NCI-H1048 (cell line): ENCODE results near the gene PEDS1.
"Not testable (repeated sequence)": the region's sequence is repeated elsewhere in the genome, so short reads cannot be mapped to it uniquely, and the experiment has no call there.

Source experiments
- DNase-seq: peaks from one replicate; lab custom pipeline; 2025; lab: John Stamatoyannopoulos, UW

The PEDS1 gene

GRCh38 chr20:50135157-50135556, 18.4 kb downstream of the PEDS1 start:
- not testable (repeated sequence) for DNase-seq

DNA sequence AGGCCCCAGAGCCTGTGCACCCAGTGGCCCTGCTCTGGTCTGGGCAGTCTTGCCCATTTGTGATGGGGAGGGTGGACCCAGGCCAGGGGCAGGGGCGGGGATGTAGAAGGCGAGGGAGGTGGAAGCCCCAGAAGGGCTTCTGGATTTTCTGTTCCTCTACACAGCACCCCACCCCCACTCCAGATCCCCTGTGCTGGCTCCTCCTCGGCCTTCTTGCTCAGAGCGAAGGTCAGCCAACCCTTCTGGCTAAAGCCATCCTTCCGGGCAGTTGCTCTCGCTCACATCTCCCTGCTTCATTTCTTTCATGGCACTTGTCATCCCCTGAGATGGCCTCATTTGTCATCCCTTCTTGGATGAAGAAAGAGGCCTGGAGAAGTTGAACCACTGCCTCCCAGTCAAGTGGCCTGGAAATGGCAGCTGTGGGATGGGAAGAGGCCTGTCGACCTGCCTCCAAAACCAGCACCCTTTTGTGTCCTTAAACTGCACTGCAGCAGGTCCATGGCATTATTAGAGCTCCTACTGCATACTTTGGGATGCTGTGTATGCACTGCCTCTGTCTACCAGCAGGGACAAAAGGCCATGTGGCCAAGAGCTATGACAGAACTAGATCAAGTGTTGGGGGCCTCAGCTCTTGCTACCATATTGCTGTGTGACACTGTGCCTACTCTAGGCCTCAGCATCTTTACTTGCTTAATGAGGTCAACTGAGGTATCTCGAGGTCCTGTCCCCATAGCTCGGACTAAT, 19.9 kb downstream of the PEDS1 start:
- DNase-seq: no peak

- no peak for DNase-seq
Observed at GRCh38 chr20:50133041-50133440, 20.5 kb downstream of the PEDS1 start.

GRCh38 chr20:50130995-50131394, 22.5 kb downstream of the PEDS1 start:
- no peak for DNase-seq

- no peak for DNase-seq
Observed at GRCh38 chr20:50130356-50130723, 23.2 kb downstream of the PEDS1 start.

- no peak for DNase-seq
Observed at GRCh38 chr20:50129662-50130355, 23.7 kb downstream of the PEDS1 start.

GRCh38 chr20:50128520-50128905, 25.0 kb downstream of the PEDS1 start:
- DNase-seq: no peak

DNA sequence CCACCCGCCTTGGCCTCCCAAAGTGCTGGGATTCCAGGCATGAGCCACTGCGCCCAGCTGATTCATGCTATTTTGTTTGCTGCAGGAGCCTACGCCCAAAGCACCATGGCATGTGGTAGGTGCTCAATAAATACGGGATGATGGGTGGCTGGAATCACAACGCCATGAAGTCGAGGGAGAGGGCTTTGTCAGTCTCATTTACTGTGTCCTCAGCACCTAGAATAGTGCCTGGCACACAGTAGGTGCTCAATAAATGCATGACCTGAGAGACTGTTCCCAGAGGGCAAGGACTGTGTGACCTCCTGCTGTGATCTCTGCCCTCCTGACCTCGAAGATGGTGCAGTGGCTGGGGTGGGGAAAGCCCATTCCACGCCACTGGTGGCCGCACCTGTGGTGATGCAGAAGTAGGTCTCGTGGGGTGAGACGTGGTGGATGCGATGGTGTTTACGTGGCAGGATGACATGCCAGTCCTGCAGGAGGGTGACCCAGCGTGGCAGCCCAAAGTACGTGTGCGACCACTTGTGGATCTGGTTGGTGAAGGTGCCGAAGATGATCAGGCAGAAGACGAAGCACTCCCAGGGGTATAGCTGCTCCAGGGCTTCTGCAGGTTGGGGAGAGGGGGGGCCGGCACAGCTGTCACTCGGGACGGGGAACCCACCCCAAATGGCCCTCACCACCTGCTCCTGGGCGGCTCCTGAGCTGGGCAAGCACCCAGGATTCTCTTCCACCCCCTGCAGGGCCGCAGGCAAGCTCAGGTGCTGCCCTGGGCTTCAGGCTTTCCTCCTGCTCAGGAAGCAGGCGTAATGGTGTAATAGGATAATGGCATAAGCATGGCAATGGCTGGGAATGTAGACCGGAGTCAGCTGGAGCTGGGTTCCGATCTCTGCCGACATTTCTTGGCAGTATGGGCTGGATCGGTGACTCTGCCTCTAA, 25.7 kb downstream of the PEDS1 start:
- no peak for DNase-seq

- DNase-seq: no peak
Observed at GRCh38 chr20:50126662-50127061, 26.9 kb downstream of the PEDS1 start.

GRCh38 chr20:50125279-50125678, 28.2 kb downstream of the PEDS1 start:
- no peak for DNase-seq

GRCh38 chr20:50124496-50124895, 29.0 kb downstream of the PEDS1 start:
- DNase-seq: no peak

GRCh38 chr20:50123418-50123817, 30.1 kb downstream of the PEDS1 start:
- DNase-seq: no peak

- DNase-seq: no peak
Observed at GRCh38 chr20:50122763-50123162, 30.8 kb downstream of the PEDS1 start.

DNA sequence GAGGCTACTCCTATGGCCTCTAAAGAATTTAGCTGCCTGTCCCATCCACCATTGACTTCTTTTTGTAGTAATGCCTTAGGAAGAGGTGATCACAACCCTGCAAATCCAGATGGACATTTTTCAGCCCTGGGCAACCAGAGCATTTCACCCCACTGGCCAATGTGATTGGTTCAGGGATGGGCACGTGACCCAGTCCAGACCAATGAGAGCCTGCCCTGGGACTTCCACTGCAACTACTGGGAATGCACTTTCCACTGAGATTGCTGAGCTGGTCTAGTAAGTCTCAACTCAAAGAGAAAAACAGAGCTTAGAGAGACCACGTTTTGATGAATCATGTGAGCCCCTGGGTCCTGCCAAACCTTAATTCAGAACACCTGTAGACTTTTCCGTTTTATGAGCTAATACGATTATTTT, 31.7 kb downstream of the PEDS1 start:
- DNase-seq: no peak

DNA sequence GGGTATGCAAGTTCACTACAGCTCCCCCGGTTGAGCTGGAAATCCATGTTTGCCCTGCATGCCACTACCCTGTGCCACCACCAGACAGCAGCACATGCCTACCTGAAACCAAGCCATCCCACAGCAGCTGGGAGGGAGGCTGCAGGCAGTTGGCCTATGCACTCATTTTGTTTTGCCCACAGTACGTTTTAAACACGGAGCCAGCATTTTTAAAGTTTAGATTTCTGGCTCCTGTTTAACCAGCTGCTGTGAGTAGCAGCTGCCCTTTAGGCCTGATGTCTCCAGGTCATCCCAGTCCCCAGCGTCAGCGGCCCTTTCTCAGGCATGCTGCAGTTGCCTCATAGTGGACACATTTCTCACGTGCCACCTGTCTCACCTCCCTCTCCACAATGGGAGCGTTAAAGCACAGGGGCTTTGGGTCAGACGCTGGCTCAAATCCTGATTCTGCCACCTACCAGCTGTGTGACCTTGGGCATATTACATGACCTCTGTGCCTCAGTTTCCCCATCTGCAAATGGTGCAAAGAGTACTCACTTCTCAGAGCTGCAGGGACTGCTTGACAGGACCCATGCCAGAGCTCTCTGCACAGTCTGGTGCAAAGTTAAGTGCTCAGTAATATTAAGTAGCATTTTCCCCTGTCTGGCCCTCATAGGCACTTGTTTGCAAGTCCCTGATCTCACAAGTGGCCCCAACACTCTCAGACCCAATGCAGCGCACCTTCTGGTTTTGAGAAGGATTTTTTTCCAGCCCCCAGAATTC, 32.4 kb downstream of the PEDS1 start:
- DNase-seq: no peak

DNA sequence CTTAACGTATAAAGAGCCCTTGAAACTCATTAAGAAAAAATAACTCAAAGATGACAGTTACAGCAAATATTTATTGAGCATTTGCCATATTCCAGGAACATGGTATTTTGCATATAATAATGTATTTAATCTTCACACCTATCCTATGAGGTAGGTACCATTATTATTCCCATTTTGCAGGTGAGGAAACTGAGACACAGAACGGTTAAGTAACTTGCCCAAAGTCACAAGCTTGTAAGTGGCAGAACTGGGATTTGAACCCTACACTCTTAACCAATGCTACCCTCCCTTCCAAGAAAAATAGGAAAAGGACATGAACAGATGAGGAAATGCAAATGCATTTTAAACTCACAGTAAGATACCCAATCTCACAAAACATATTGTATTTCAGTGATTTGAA, 35.3 kb downstream of the PEDS1 start:
- no peak for DNase-seq

DNA sequence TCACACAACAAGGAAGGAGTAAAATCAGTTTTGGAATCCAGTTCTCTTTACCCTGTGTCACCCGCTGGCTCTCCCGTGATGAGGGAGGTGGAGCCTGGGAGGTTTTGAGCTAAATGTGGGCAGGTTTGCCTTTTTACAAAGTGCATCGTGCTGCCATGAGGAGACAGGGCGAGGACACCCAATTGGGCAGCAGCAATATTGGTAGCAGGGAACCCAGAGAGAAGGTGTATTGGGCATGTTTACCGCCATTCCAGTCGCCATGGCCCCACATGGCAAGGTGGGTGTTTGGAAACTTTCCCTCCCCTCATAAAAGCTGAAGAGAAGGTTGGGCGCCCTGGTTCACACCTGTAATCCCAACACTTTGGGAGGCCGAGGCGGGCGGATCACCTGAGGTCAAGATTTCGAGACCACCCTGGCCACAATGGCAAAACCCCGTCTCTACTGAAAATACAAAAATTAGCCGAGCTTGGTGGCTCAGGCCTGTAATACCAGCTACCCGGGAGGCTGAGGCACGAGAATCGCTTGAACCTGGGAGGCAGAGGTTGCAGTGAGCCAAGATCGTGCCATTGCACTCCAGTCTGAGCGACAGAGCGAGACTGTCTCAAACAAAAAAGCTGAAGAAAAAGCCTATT, 37.0 kb downstream of the PEDS1 start:
- no peak for DNase-seq

DNA sequence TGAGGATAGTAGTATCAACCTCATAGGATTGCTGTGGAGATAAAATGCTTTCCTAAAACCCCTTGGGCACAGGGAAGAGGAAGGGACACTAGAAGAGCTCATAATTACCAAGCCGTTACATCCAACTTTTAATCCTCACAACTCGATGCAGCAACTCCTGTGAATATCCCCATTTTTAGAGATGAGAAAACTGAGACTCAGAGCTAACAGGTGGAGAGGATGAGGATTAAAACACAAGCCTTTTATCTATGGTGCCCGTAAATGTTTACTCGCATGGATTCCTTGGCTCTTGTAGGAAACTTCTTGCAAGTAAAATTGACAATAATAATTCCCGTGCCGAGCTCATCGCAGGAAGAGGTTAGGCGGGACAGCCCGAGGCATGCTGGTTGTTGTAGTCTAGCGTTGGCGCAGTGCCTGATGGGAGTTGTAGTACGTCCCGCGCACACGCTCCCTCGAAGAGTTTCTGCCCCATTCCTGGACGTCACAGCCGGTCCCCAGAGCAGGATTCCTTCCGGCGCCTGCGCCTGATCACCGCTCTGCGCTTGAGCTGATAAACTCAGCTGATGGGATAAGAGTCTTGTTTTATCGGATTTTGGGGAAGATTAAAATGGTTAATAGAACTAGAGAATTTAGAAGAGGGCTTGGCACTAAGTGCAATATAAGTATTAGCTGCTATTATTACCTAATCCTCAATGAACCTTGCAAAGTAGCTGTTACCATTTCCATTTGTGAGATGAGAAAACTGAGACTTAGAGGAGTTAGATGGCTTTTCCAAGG, 37.7 kb downstream of the PEDS1 start:
- DNase-seq: peak; percentile 94

- no peak for DNase-seq
Observed at GRCh38 chr20:50115041-50115512, 38.4 kb downstream of the PEDS1 start.

- DNase-seq: no peak
Observed at GRCh38 chr20:50113420-50114224, 39.9 kb downstream of the PEDS1 start.
